H9 (cell line): ENCODE data around the gene CTIF. TPM values are rescaled to one million over a fixed set of nuclear protein-coding genes. Genes with fewer than 3 reads are reported as not detected.

Experiments used
- DNase-seq: peaks from one replicate; pipeline ENCODE4 v3.0.0-alpha.2; 2017
- H2AFZ ChIP-seq: one replicate; pipeline ENCODE4 v1.6.1; 2013; ENCODE audit warnings: mild to moderate bottlenecking, low read length, control low read depth, moderate library complexity
- H2AK5ac ChIP-seq: 2 replicates; pipeline ENCODE4 v1.6.1; 2013; ENCODE audit warnings: low read length, control low read depth, mixed read lengths; ENCODE audit not compliant: insufficient read length
- H2BK120ac ChIP-seq: one replicate; pipeline ENCODE4 v1.6.1; 2013; ENCODE audit warnings: low read depth, mild to moderate bottlenecking, low read length, control low read depth, inconsistent platforms; ENCODE audit not compliant: poor library complexity, severe bottlenecking
- H2BK12ac ChIP-seq: 2 replicates; pipeline ENCODE4 v1.6.1; 2013; ENCODE audit warnings: low read length, control low read depth, mixed read lengths, low read depth; ENCODE audit not compliant: insufficient read length
- H2BK15ac ChIP-seq: 2 replicates; pipeline ENCODE4 v1.6.1; 2013; ENCODE audit warnings: low read depth, low read length, control low read depth
- H2BK20ac ChIP-seq: one replicate; pipeline ENCODE4 v1.6.1; 2013; ENCODE audit warnings: low read depth, mild to moderate bottlenecking, low read length, control low read depth, inconsistent platforms; ENCODE audit not compliant: poor library complexity, severe bottlenecking
- H2BK5ac ChIP-seq: 2 replicates; pipeline ENCODE4 v1.6.1; 2013; ENCODE audit warnings: low read length, control low read depth, mixed read lengths; ENCODE audit not compliant: insufficient read length
- H3K14ac ChIP-seq: 2 replicates; pipeline ENCODE4 v1.6.1; 2013; ENCODE audit warnings: low read length, control low read depth; ENCODE audit not compliant: insufficient read depth
- H3K18ac ChIP-seq: 2 replicates; pipeline ENCODE4 v1.6.1; 2013; ENCODE audit warnings: low read depth, mild to moderate bottlenecking, mixed read lengths, low read length, control low read depth; ENCODE audit not compliant: insufficient read length
- H3K23ac ChIP-seq: 2 replicates; pipeline ENCODE4 v1.6.1; 2013; ENCODE audit warnings: low read length, control low read depth, mixed read lengths, low read depth; ENCODE audit not compliant: insufficient read length
- H3K23me2 ChIP-seq: 2 replicates; pipeline ENCODE4 v1.6.1; 2013; ENCODE audit warnings: low read depth, mild to moderate bottlenecking, mixed read lengths, low read length, control low read depth; ENCODE audit not compliant: insufficient read length, poor library complexity, severe bottlenecking
- H3K27ac ChIP-seq: 2 replicates; pipeline ENCODE4 v1.5.1; 2013; ENCODE audit warnings: low read length, control low read depth, mixed read lengths, low read depth; ENCODE audit not compliant: insufficient read length
- H3K27me3 ChIP-seq: 2 replicates; pipeline ENCODE4 v1.6.1; 2013; ENCODE audit warnings: low read length, control low read depth, inconsistent platforms; ENCODE audit not compliant: insufficient read depth
- H3K4ac ChIP-seq: 2 replicates; pipeline ENCODE4 v1.6.1; 2013; ENCODE audit warnings: low read depth, mild to moderate bottlenecking, control low read depth, inconsistent platforms, low read length, moderate library complexity
- H3K4me1 ChIP-seq: 2 replicates; pipeline ENCODE4 v1.6.1; 2013; ENCODE audit warnings: low read length, control low read depth, inconsistent platforms; ENCODE audit not compliant: insufficient read depth
- H3K4me2 ChIP-seq: 2 replicates; pipeline ENCODE4 v1.6.1; 2013; ENCODE audit warnings: low read length, control low read depth, mixed read lengths; ENCODE audit not compliant: insufficient read length, insufficient read depth
- H3K56ac ChIP-seq: 2 replicates; pipeline ENCODE4 v1.6.1; 2013; ENCODE audit warnings: low read depth, mild to moderate bottlenecking, mixed read lengths, low read length, control low read depth; ENCODE audit not compliant: insufficient read length
- H3K79me1 ChIP-seq: 2 replicates; pipeline ENCODE4 v1.6.1; 2013; ENCODE audit warnings: low read depth, mild to moderate bottlenecking, moderate library complexity, low read length, control low read depth, inconsistent platforms; ENCODE audit not compliant: insufficient read depth, poor library complexity, severe bottlenecking
- H3K79me2 ChIP-seq: 2 replicates; pipeline ENCODE4 v1.6.1; 2013; ENCODE audit warnings: low read length, control low read depth, inconsistent platforms; ENCODE audit not compliant: insufficient read depth
- H3K9ac ChIP-seq: 2 replicates; pipeline ENCODE4 v1.6.1; 2013; ENCODE audit warnings: low read length, control low read depth, mixed read lengths; ENCODE audit not compliant: insufficient read length; ENCODE audit errors: extremely low read depth
- H3K9me3 ChIP-seq: one replicate; pipeline ENCODE4 v1.6.1; 2013; ENCODE audit warnings: low read depth, low read length, inconsistent platforms; ENCODE audit not compliant: control insufficient read depth
- H3T11ph ChIP-seq: one replicate; pipeline ENCODE4 v1.6.1; 2013; ENCODE audit warnings: mild to moderate bottlenecking, low read length, control low read depth, inconsistent platforms
- H4K20me1 ChIP-seq: one replicate; pipeline ENCODE4 v1.6.1; 2013; ENCODE audit not compliant: control insufficient read depth, insufficient read length, insufficient read depth
- H4K5ac ChIP-seq: 2 replicates; pipeline ENCODE4 v1.6.1; 2013; ENCODE audit warnings: low read depth, mild to moderate bottlenecking, mixed read lengths, low read length, control low read depth; ENCODE audit not compliant: insufficient read length
- H4K8ac ChIP-seq: replicated peaks from 2 replicates; pipeline ENCODE4 v1.6.1; 2013; ENCODE audit warnings: low read length, control low read depth, mixed read lengths, low read depth; ENCODE audit not compliant: insufficient read length
- H4K91ac ChIP-seq: 2 replicates; pipeline ENCODE4 v1.6.1; 2013; ENCODE audit warnings: low read depth, mild to moderate bottlenecking, moderate library complexity, mixed read lengths, low read length, control low read depth; ENCODE audit not compliant: insufficient read length
- H3K27ac Mint-ChIP-seq, 3 experiments: 2 replicates in 2 of 3; 3 replicates in 1 of 3; pipeline ENCODE4 v1.8.0; 2020 to 2021; ENCODE audit warnings: mixed read lengths in 3 of 3, mild to moderate bottlenecking in 1 of 3, moderate library complexity in 1 of 3
- H3K27me3 Mint-ChIP-seq: 2 replicates; pipeline ENCODE4 v1.8.0; 2021; ENCODE audit warnings: low read depth, mild to moderate bottlenecking, moderate library complexity, mixed read lengths
- H3K36me3 Mint-ChIP-seq, 3 experiments: 2 replicates in 2 of 3; 3 replicates in 1 of 3; pipeline ENCODE4 v1.8.0; 2020 to 2021; ENCODE audit warnings: low read depth in 3 of 3, mixed read lengths in 3 of 3; ENCODE audit not compliant: insufficient read depth in 1 of 3
- H3K4me1 Mint-ChIP-seq, 2 experiments: 2 replicates each; pipeline ENCODE4 v1.8.0; 2020; ENCODE audit warnings: mixed read lengths in 2 of 2
- H3K4me3 Mint-ChIP-seq, 2 experiments: 2 replicates in 1 of 2; 3 replicates in 1 of 2; pipeline ENCODE4 v1.8.0; 2020 to 2021; ENCODE audit warnings: mild to moderate bottlenecking in 2 of 2, mixed read lengths in 2 of 2, moderate library complexity in 1 of 2
- H3K9me3 Mint-ChIP-seq, 2 experiments: 2 replicates in 1 of 2; 3 replicates in 1 of 2; pipeline ENCODE4 v1.8.0; 2020; ENCODE audit warnings: mild to moderate bottlenecking in 2 of 2, mixed read lengths in 2 of 2, moderate library complexity in 1 of 2
- WGBS: extraction: QIAGEN DNeasy Blood & Tissue Kit; methylation state at CpG from one replicate; pipeline ENCODE4 v1.1.7; 2013; ENCODE audit warnings: missing lambda C conversion rate, low lambda C conversion rate, mixed read lengths; ENCODE audit not compliant: insufficient read length; ENCODE audit errors: extremely low coverage; 5-methylcytosine and 5-hydroxymethylcytosine counted together
- total RNA-seq: library from RNA; stranded (reverse); gene quantifications from 2 replicates; pipeline ENCODE4 v1.2.1, GENCODE V29; 2021
- TF ChIP-seq, protein P1 (sequence below): fragments of 200-600 bp; sonication (generic); conservative IDR thresholded peaks from 3 replicates; pipeline ENCODE4 v1.8.0; 2021; ENCODE audit warnings: antibody characterized with exemption, mild to moderate bottlenecking

CTIF gene
- total RNA-seq, 1 experiment from 2014 or later: 15.8 TPM

DNA sequence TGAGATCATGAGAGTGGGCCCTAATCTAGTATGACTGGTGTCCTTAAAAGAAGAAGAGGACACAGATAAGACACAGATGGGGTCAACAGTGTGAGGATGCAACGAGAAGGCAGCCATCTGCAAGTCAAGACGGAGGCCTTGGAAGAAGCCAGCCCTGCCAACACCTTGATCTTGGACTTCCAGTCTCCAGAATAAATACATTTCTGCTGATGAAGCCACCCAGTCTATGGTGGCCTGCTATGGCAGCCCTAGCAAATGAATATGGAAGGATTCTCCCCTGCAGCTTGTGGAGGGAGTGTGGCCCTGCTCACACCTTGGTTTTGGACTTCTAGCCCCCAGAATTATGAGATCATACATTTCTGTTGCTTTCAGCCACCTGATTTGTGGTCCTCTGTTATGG, 12.3 kb downstream of the CTIF start:
- no peak overlapping the region for H3K4me3 Mint-ChIP-seq
- H2BK5ac ChIP-seq: no peak overlapping the region
- WGBS: no CpG with 5 or more reads among the region's 2 CpGs
- H3K27ac Mint-ChIP-seq: peak overlapping the region in 1 of 3 experiments; percentile 47; a peak in 1 of 7 replicates
- H4K20me1 ChIP-seq: no peaks in the 10 kb centered on the region
- H3K9ac ChIP-seq: no peak overlapping the region
- H3K36me3 Mint-ChIP-seq: peaks cover 4 to 11% (median 5%) of the 10 kb centered on the region in 3 experiments; a peak in 6 of 7 replicates
- no peak overlapping the region for H3K23ac ChIP-seq
- H3K14ac ChIP-seq: no peak overlapping the region
- H3K27ac ChIP-seq: no peak overlapping the region
- no peak overlapping the region for H2AFZ ChIP-seq
- no peak overlapping the region for H4K8ac ChIP-seq
- H3K79me1 ChIP-seq: no peaks in the 10 kb centered on the region
- DNase-seq: no peak
- H3K23me2 ChIP-seq: no peaks in the 10 kb centered on the region
- H3T11ph ChIP-seq: no peak overlapping the region
- no peak overlapping the region for H2BK20ac ChIP-seq
- H3K27me3 ChIP-seq: no peaks in the 10 kb centered on the region
- no peak overlapping the region for H4K5ac ChIP-seq
- no peak overlapping the region for H4K91ac ChIP-seq
- H3K4ac ChIP-seq: no peak overlapping the region
- H2BK12ac ChIP-seq: no peak overlapping the region
- TF ChIP-seq, protein P1, sequence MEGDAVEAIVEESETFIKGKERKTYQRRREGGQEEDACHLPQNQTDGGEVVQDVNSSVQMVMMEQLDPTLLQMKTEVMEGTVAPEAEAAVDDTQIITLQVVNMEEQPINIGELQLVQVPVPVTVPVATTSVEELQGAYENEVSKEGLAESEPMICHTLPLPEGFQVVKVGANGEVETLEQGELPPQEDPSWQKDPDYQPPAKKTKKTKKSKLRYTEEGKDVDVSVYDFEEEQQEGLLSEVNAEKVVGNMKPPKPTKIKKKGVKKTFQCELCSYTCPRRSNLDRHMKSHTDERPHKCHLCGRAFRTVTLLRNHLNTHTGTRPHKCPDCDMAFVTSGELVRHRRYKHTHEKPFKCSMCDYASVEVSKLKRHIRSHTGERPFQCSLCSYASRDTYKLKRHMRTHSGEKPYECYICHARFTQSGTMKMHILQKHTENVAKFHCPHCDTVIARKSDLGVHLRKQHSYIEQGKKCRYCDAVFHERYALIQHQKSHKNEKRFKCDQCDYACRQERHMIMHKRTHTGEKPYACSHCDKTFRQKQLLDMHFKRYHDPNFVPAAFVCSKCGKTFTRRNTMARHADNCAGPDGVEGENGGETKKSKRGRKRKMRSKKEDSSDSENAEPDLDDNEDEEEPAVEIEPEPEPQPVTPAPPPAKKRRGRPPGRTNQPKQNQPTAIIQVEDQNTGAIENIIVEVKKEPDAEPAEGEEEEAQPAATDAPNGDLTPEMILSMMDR: no peak
- H3K79me2 ChIP-seq: no peaks in the 10 kb centered on the region
- H2BK15ac ChIP-seq: no peak overlapping the region
- H3K9me3 ChIP-seq: no peaks in the 10 kb centered on the region
- H3K27me3 Mint-ChIP-seq: peaks cover 9% of the 10 kb centered on the region
- no peak overlapping the region for H3K18ac ChIP-seq
- no peak overlapping the region for H2BK120ac ChIP-seq
- H3K4me1 ChIP-seq: peaks cover 10% of the 10 kb centered on the region; the same call in 1 of the 2 replicates
- peaks cover 31 to 34% of the 10 kb centered on the region in 2 experiments for H3K4me1 Mint-ChIP-seq
- H3K4me2 ChIP-seq: no peak overlapping the region
- no peaks in the 10 kb centered on the region for H3K9me3 Mint-ChIP-seq
- no peak overlapping the region for H2AK5ac ChIP-seq
- no peak overlapping the region for H3K56ac ChIP-seq
